HG02938 (cell line): ENCODE measurements around the gene CHRDL1.

ENCODE experiments used
- ATAC-seq: cut with Tn5 transposase; IDR thresholded peaks from one replicate; pipeline ENCODE4 v1.9.1; 2021; ENCODE audit warnings: mild to moderate bottlenecking, moderate library complexity; ENCODE audit not compliant: unreplicated experiment

Gene CHRDL1

GRCh38 chrX:110745288-110745687, 50.3 kb downstream of the CHRDL1 start:
- no peak for ATAC-seq

DNA sequence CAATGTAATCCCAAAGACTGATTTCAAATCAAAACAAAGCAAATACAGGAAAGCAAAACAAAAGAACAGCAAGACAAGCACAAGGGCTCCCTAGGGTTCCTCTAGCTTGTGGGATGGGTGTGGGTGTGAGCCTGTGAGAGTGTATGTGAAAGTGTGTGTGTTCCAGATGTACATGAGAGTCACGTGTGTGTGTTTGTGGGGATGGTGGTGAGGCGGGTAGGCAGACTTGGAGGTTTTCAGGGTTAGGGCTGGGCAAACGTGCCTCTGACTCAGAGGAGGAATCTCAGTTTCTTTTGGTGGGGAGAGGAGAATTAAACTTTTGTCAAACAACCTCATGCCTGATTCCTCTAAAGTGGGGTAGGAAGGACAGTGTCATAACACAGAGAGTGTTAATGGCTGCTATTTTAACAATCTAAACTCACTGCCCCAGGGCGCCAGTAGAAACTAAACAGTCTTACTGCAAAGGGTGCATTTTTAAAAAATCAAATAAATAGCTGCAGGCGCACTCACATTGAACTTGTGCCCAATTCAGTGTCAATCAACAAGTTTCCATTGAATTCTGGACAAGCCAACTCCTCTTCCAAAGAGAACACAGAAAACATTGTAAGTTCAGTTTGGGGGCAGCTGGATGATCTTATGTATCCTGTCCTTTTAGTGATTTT, 51.8 kb downstream of the CHRDL1 start:
- ATAC-seq, result no peak

DNA sequence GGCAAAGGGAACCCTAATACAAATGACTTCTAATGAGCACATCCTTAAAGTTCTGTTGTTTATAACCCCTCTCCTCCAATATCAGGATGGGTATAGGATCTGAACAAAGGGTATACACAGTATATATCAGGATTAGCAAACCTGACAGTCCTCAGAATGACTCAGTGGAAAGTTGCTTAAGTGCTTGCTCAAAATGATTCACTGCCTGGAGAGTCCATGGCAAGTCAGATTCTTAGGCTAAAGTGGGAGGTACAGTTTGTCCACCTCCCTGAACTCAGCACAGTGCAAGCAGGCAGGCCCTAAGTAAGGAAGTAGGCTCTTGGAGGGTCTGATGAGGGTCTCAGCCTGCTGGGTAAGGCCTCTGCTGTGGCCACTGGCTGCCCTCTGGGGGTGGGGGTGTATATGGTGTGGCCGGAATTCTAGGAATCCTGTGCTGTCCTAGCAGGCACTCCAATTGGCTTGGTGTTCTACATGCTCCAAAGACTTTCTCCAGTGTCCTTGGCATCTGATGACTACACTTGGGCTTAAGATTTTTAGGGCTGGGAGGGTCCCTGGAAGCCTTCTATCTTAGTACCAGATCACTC, 54.3 kb downstream of the CHRDL1 start:
- ATAC-seq, result no peak

- ATAC-seq, result no peak
Observed at GRCh38 chrX:110734894-110735541, 60.6 kb downstream of the CHRDL1 start.

DNA sequence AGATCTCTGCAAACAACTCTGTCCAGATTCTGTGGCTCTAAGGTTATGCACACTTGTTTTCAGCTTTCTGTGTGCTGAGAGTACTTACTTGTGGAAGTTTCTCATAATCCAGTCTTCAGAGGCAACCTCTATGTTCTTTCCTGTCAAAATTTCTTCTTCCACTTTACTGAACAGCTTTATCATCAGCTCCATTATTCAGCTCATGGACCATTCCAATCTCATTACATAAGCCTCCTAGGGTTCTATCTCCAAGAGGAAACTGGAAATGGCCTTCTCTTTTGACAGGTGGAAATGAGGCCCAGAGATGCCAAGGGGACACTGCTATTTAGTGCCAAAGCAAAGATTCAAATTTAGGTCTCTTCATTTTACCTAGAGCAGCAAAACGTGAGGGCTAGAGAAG, 61.3 kb downstream of the CHRDL1 start:
- no peak for ATAC-seq

GRCh38 chrX:110733166-110733565, 62.5 kb downstream of the CHRDL1 start:
- no peak for ATAC-seq

DNA sequence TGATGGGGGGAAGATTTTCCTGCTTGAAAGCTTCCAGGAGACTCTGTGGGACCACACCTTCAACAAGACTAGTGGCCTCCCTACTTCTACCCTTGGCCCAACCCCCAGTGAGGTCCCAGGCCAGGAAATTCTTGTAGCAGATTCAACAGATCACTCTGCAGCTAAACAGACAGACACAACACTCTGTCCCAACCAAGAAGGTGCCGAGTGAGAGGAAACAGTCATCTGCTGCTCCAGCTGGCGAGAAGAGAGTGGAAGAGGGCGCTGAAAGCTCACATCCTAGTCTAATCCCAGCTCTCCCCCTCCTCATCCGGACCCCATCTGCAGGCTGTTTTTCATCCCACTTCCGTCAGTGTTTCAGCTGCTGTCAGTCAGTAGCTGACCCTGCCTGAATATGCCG, 63.4 kb downstream of the CHRDL1 start:
- no peak for ATAC-seq

GRCh38 chrX:110723844-110724243, 71.8 kb downstream of the CHRDL1 start:
- no peak for ATAC-seq

DNA sequence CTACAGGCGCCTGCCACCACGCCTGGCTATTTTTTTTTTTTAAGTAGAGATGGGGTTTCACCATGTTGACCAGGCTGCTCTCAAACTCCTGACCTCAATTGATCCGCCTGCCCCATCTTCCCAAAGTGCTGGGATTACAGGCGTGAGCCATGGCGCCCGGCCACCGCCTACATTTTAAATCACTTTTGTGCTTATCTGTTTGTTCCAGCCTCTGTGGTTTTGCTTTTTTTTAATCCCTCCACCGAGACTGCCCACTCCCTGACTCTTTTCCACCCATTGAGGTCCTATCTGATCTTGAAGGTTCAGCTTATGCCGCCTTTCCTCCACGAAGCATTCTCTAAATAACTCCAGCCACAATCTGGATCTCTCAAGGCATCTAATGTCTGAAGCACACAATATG, 73.5 kb downstream of the CHRDL1 start:
- no peak for ATAC-seq

DNA sequence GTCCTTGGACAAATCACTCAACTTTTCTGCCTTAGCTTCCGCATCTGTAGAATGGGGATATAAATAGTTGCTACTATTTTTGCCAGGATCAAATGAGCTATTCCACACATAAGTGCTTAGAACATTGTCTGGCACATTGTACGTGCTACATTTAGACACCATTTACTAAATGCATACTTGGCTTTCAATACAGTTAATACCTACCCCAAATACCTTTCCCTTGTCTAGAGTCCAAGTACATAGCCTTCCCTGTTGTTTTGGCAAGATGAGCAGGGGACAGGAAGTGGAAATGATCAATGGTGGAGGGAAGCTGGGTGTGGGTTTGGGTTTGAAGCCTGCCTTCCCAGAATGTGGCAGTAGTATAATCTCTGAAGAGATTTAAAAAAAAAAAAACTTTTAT, 82.0 kb downstream of the CHRDL1 start:
- ATAC-seq, result no peak

DNA sequence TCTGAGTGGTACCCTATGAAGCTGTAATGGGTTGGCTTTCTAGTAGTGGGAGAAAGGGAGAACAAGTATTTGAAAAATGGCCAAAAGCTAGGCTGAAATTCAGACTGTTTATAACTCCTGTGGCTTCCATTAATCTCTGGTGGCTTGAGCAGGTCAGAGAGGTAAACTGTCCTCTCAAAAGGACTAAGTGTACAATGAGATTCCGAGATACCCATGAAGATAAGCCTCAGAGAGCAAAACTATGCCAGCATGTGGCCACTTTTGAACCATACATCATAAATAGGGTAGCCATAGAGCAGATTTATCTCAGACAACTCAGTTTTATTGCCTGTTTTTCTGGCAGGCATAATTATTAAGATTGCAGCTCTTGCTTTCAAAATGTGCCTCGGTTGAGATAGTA, 89.2 kb downstream of the CHRDL1 start:
- ATAC-seq, result no peak

GRCh38 chrX:110703641-110704040, 92.0 kb downstream of the CHRDL1 start:
- ATAC-seq, result no peak

- ATAC-seq, result peak; percentile 35
Observed at GRCh38 chrX:110699109-110699508, 96.5 kb downstream of the CHRDL1 start.

- peak; percentile 69 for ATAC-seq
Observed at GRCh38 chrX:110698696-110699095, 96.9 kb downstream of the CHRDL1 start.

DNA sequence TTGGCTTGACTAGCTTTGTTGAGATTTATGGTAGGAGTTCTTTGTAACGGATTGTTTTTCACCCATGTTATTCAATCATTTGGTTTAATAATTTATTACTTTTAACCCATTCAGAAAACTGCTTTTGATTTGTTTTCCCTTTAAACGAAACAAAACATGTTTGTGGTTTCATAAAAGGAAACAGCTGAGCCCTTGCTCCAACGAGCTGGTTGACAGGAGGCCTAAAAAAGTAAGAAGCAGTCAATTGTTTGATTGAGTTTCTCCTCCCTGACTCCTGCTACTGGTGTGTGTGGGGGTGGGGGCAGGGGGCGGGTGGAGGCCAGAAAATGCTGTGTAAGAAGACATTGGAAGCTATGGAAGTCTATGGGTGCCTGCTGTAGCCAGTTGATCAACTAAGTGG, 102.8 kb downstream of the CHRDL1 start:
- ATAC-seq, result no peak

DNA sequence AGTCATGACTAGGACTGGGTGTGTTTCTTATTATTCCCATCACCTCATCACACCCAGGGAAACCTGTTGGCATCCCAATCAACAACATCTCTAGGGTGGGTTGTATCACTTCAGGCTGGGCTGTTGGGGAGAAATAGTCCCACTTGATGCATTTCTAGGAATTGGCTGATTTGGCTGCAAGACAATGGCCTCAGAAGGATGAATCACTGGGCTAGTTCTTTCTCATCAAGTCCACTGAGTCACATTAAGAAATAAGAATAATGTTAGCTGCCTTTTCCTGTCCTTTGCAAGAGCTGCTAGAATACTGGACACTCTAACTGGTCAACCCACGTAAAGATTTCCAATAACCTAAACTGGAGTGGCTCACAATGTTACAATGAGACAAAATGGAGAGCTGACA, 104.2 kb downstream of the CHRDL1 start:
- no peak for ATAC-seq

DNA sequence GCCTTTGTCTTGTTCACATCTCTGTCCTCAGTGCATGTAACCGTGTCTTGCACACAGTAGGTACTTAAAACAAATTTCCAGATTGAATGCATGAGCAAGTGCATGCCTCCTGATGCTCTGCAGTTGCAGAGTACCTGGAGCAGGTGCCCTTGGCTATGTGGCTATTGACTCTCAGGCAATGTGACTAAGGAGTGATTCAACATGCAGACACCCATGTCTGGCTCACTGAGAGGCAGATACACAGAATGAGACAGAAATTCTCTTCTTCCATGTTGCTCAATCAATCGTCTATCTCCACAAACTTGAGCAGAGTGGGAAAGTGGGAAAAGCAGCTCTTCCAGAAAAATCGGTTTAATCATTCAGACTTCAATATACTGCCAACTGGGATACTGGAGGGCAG, 111.0 kb downstream of the CHRDL1 start:
- no peak for ATAC-seq

DNA sequence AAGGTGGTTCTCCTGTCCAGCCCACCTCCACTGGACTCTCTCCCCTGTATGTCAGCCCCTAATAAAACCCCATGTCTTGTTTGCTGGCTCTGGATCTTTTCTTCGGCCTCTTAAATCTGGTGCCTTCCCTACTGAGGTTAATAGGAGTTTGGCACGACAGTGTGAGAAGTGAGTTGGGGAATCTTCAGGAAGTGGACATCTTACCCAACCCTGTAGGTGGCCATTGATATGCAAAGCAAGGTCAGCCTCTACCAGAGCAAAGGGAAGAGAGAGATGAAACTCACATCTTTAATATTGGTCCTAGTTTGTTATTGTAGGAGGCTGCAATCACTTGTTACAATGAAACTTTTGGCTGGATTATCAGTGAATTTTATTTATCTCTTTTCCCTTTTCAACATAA, 111.7 kb downstream of the CHRDL1 start:
- no peak for ATAC-seq

GRCh38 chrX:110678591-110678990, 117.0 kb downstream of the CHRDL1 start:
- ATAC-seq, result no peak

DNA sequence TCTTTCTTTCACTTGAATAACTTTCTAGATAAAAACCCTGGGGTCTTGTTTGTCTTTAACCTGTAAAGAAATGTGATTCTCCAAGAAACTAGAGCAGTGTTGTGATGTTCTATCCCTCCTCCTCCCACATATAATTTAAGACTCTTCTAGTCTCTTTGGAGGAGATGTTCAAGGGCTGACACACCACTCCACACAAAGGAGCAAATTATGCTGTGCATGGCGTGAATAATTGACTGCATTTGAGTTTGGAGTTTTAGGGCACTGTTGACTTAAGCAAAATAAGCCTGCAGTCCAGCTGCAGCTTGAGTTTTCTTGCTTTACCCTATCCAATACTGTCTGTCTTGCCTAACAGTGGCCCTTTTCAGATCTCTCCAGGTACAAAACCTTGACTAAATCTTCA, 119.7 kb downstream of the CHRDL1 start:
- no peak for ATAC-seq

DNA sequence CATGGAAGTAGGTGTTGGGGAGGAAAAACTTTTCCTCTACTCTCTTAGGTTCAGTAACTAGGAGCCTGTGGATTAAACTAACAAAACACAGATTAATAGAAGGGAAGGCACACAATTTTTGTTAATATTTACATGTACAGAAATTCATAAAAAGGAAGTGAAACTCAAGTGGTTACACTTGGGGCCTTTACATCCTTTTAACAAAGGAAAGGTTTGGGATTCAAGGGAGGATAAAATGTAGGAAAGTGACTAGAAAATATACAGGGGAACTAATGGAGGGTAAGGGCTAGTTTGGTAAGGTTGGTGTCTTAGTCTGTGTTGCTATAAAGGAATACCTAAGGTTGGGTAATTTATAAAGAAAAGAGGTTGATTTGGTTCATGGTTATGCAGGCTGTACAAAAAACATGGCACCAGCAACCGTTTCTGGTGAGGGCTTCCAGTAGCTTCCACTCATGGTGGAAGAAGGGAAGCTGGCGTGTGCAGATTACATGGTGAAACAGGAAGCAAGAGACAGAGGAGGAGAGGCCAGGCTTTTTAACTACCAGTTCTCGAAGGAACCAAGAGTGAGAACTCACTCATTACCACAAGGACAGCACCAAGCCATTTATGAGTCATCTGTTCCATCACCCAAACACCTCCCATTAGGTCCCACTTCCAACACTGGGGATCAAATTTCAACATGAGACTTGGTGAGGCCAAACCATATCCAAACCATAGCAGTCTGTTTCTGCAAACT, 124.4 kb downstream of the CHRDL1 start:
- peak; percentile 99 for ATAC-seq

DNA sequence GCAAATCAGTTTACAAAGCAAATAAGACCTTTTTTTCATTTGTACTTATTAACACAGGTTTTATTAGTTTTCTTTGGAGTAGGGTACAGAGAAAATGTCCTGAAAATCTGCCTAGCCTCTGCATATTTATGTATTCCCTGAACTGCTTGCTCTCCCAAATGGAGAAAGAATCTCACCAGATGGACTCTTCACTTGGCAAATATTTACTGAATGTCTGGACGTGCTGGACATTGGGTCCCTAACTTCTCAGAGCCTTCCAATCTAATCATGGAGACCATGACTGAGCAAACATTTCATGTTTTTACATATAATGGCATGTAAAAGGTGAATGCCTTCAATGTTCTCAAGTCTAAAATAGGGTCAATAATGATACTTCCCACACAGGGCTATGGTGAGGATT, 126.0 kb downstream of the CHRDL1 start:
- no peak for ATAC-seq
